ENCODE measurements around the gene ZNF611.

The ZNF611 gene

DNA sequence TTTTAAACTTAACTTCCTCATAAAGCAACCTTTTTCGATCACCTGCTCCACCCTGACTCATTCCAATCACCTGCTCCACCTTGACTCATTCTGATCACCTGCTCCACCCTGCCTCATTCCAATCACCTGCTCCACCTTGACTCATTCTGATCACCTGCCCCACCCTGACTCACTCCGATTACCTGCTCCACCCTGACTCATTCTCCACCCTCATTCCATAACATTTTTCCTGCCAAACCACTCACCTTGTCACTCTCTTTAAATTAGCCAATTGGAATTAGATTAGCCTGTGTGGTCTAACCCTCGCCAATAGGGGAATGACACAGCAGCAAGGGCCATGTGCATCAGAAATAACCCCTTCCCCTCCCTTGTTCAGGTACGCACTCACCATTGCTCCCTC, 64.8 kb downstream of the ZNF611 start:
- DNase-seq (ENCODE audit: extremely low spot score) = no peak

DNA sequence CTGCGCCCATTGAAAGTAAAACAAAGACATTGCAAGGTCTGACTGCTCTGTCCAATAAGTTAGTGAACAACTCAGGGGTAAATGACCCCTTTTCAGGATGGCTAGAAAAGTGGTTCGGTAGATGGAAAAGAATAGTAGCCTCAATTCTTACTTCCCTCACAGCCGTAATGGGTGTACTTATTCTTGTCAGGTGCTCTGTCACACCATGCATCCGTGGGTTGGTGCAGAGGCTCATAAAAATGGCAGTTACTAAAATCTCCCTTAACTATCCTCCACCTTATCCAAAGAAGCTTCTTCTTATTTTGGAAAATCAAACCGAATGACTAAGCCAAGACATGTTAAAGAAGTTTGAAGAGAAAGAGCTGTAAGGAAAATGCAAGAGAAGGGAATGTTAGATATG, 65.3 kb downstream of the ZNF611 start:
- no peak for DNase-seq (ENCODE audit: extremely low spot score)
- POLR2A ChIA-PET = no interaction called here
- CTCF ChIA-PET = no interaction called here
- TF ChIP-seq SUZ12 (IDR thresholded peaks at IDR 0.05) (no peak), TARDBP (IDR thresholded peaks at IDR 0.05) (no peak), SP1 (IDR thresholded peaks at IDR 0.05) (no peak), NFRKB (IDR thresholded peaks at IDR 0.05) (no peak), FOXM1 (IDR thresholded peaks at IDR 0.05; ENCODE audit: borderline replicate concordance) (no peak), FOXA1 (IDR thresholded peaks at IDR 0.05) (no peak), LEF1 (IDR thresholded peaks at IDR 0.05; ENCODE audit: borderline replicate concordance) (no peak), ARNT (IDR thresholded peaks at IDR 0.05) (no peak), L3MBTL2 (conservative IDR thresholded peaks at IDR 0.05) (no peak), BHLHE40 (IDR thresholded peaks at IDR 0.05; ENCODE audit: borderline replicate concordance) (no peak), CTBP1 (IDR thresholded peaks at IDR 0.05; ENCODE audit: borderline replicate concordance) (no peak), ELF4 (IDR thresholded peaks at IDR 0.05) (no peak), HDGF (IDR thresholded peaks at IDR 0.05; ENCODE audit: borderline replicate concordance) (no peak), ZNF384 (IDR thresholded peaks at IDR 0.05) (no peak), FOXK2 (IDR thresholded peaks at IDR 0.05) (no peak)
- TF ChIP-seq, protein P1, sequence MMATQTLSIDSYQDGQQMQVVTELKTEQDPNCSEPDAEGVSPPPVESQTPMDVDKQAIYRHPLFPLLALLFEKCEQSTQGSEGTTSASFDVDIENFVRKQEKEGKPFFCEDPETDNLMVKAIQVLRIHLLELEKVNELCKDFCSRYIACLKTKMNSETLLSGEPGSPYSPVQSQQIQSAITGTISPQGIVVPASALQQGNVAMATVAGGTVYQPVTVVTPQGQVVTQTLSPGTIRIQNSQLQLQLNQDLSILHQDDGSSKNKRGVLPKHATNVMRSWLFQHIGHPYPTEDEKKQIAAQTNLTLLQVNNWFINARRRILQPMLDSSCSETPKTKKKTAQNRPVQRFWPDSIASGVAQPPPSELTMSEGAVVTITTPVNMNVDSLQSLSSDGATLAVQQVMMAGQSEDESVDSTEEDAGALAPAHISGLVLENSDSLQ (IDR thresholded peaks at IDR 0.05) = no peak

More for the DNA sequence above, 64.8 kb downstream of the ZNF611 start:
- ChIA-PET CTCF (no interaction called here), POLR2A (no interaction called here)
- no peak for TF ChIP-seq NFRKB (IDR thresholded peaks at IDR 0.05)
- no peak for TF ChIP-seq ZNF384 (IDR thresholded peaks at IDR 0.05)
- no peak for TF ChIP-seq HDGF (IDR thresholded peaks at IDR 0.05; ENCODE audit: borderline replicate concordance)
- TF ChIP-seq SP1 (IDR thresholded peaks at IDR 0.05) = no peak
- no peak for TF ChIP-seq CTBP1 (IDR thresholded peaks at IDR 0.05; ENCODE audit: borderline replicate concordance)
- TF ChIP-seq LEF1 (IDR thresholded peaks at IDR 0.05; ENCODE audit: borderline replicate concordance) = no peak
- no peak for TF ChIP-seq SUZ12 (IDR thresholded peaks at IDR 0.05)
- TF ChIP-seq L3MBTL2 (conservative IDR thresholded peaks at IDR 0.05) = no peak
- no peak for TF ChIP-seq FOXK2 (IDR thresholded peaks at IDR 0.05)
- no peak for TF ChIP-seq ELF4 (IDR thresholded peaks at IDR 0.05)
- no peak for TF ChIP-seq FOXA1 (IDR thresholded peaks at IDR 0.05)
- no peak for TF ChIP-seq ARNT (IDR thresholded peaks at IDR 0.05)
- TF ChIP-seq FOXM1 (IDR thresholded peaks at IDR 0.05; ENCODE audit: borderline replicate concordance) = no peak

DNA sequence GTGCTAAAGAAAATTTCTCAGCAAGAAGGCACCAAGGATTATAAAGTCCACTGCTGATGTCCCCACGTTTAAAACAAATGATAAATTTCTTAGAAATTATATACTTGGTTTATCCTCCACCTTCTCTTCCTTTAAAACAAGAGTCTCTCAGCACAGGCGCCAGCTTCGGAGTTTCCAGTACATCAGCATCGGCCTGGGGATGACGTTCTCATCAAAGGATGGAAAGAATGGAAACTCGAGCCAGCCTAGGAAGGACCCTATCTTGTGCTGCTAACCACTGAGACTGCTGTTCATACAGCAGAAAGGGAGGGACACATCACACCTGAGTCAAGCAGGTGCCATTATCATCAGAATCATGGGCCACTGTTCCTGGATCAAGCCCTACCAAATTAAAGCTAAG, 66.9 kb downstream of the ZNF611 start:
- CTCF ChIA-PET = no interaction called here
- no peak for DNase-seq (ENCODE audit: extremely low spot score)
- POLR2A ChIA-PET = no interaction called here
- TF ChIP-seq NFRKB (IDR thresholded peaks at IDR 0.05) (no peak), L3MBTL2 (conservative IDR thresholded peaks at IDR 0.05) (no peak), FOXK2 (IDR thresholded peaks at IDR 0.05) (no peak), TARDBP (IDR thresholded peaks at IDR 0.05) (no peak), SP1 (IDR thresholded peaks at IDR 0.05) (no peak), HDGF (IDR thresholded peaks at IDR 0.05; ENCODE audit: borderline replicate concordance) (no peak), FOXM1 (IDR thresholded peaks at IDR 0.05; ENCODE audit: borderline replicate concordance) (no peak), SUZ12 (IDR thresholded peaks at IDR 0.05) (no peak), ZNF384 (IDR thresholded peaks at IDR 0.05) (no peak)

DNA sequence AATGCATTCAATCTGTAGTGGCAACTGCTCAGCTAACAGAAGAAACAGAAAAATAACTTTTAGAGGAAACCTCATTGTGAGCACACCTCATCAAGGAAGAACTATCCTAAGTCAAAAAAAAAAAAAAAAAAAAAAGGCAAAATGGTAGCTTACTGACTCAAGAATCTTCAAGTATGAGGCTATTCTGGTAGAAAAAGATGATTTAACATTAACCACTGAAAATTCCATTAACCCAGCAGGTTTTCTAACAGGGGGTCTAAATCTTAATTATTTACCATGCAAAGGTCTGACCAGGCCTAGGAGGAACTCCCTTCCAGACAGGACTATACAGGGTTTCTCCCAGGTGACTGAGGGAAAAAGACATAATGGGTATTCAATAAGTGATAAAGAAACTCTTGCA, 68.3 kb downstream of the ZNF611 start:
- ChIA-PET CTCF (no interaction called here), POLR2A (no interaction called here)
- no peak for DNase-seq (ENCODE audit: extremely low spot score)
- TF ChIP-seq, protein P1 (IDR thresholded peaks at IDR 0.05) = no peak
- TF ChIP-seq SP1 (IDR thresholded peaks at IDR 0.05) (no peak), CTBP1 (IDR thresholded peaks at IDR 0.05; ENCODE audit: borderline replicate concordance) (no peak), SUZ12 (IDR thresholded peaks at IDR 0.05) (no peak), FOXK2 (IDR thresholded peaks at IDR 0.05) (no peak), LEF1 (IDR thresholded peaks at IDR 0.05; ENCODE audit: borderline replicate concordance) (no peak), ELF4 (IDR thresholded peaks at IDR 0.05) (no peak), FOXM1 (IDR thresholded peaks at IDR 0.05; ENCODE audit: borderline replicate concordance) (no peak), FOXA1 (IDR thresholded peaks at IDR 0.05) (no peak), HDGF (IDR thresholded peaks at IDR 0.05; ENCODE audit: borderline replicate concordance) (no peak), ZNF384 (IDR thresholded peaks at IDR 0.05) (no peak), BHLHE40 (IDR thresholded peaks at IDR 0.05; ENCODE audit: borderline replicate concordance) (no peak), TARDBP (IDR thresholded peaks at IDR 0.05) (no peak)

DNA sequence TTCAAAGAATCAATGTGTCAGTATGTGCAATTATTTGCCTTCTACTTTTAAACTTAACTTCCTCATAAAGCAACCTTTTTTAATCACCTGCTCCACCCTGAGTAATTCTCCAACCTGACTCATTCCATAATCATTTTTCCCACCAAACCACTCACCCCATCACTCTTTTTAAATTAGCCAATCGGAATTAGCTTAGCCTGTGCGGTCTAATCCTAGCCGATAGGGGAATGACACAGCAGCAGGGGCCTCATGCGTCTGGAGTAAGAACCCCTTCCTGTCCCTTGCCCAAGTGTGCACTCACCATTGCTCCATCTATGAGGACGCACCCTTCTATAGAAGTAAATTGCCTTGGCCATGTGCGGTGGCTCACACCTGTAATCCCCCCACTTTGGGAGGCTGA, 69.3 kb downstream of the ZNF611 start:
- POLR2A ChIA-PET = no interaction called here
- no peak for DNase-seq (ENCODE audit: extremely low spot score)
- CTCF ChIA-PET = no interaction called here
- no peak for TF ChIP-seq FOXA1 (IDR thresholded peaks at IDR 0.05)
- TF ChIP-seq, protein P1 (IDR thresholded peaks at IDR 0.05) = no peak
- TF ChIP-seq ARNT (IDR thresholded peaks at IDR 0.05) = no peak
- no peak for TF ChIP-seq ZNF384 (IDR thresholded peaks at IDR 0.05)
- no peak for TF ChIP-seq HDGF (IDR thresholded peaks at IDR 0.05; ENCODE audit: borderline replicate concordance)
- no peak for TF ChIP-seq SP1 (IDR thresholded peaks at IDR 0.05)
- TF ChIP-seq ELF4 (IDR thresholded peaks at IDR 0.05) = no peak
- TF ChIP-seq BHLHE40 (IDR thresholded peaks at IDR 0.05; ENCODE audit: borderline replicate concordance) = no peak
- TF ChIP-seq FOXM1 (IDR thresholded peaks at IDR 0.05; ENCODE audit: borderline replicate concordance) = no peak
- no peak for TF ChIP-seq CTBP1 (IDR thresholded peaks at IDR 0.05; ENCODE audit: borderline replicate concordance)
- no peak for TF ChIP-seq TARDBP (IDR thresholded peaks at IDR 0.05)
- no peak for TF ChIP-seq FOXK2 (IDR thresholded peaks at IDR 0.05)

DNA sequence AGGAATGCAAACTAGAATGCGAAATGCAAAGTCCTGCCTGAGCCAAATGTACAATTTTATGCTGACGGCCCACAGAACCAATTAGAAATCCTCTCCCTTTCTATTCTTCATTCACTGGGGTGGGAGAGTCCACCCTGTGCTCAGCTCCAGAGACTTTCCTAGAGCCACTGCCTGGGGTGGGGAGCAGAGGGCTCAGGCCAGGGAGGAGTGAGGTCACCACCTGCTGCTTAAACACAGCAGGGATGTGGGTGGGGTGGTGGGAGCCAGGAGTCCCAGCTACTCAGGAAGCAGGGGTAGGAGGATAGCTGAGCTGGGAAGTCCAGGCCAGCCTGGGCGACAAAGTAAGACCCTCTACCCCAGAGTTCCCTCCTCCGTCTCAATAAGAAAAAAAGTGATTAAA, 69.8 kb downstream of the ZNF611 start:
- DNase-seq (ENCODE audit: extremely low spot score) = no peak
- TF ChIP-seq L3MBTL2 (conservative IDR thresholded peaks at IDR 0.05) (no peak), BHLHE40 (IDR thresholded peaks at IDR 0.05; ENCODE audit: borderline replicate concordance) (no peak), TARDBP (IDR thresholded peaks at IDR 0.05) (no peak), FOXM1 (IDR thresholded peaks at IDR 0.05; ENCODE audit: borderline replicate concordance) (no peak), FOXK2 (IDR thresholded peaks at IDR 0.05) (no peak), FOXA1 (IDR thresholded peaks at IDR 0.05) (no peak), ZNF384 (IDR thresholded peaks at IDR 0.05) (no peak), NFRKB (IDR thresholded peaks at IDR 0.05) (no peak), LEF1 (IDR thresholded peaks at IDR 0.05; ENCODE audit: borderline replicate concordance) (no peak), SP1 (IDR thresholded peaks at IDR 0.05) (no peak)
- TF ChIP-seq, protein P1 (IDR thresholded peaks at IDR 0.05) = no peak
- ChIA-PET POLR2A (no interaction called here), CTCF (no interaction called here)

Data from HEK293T (cell line).